ENCODE data around the gene OPN1LW.
"Not testable (repeated sequence)": the region's sequence is repeated elsewhere in the genome, so short reads cannot be mapped to it uniquely, and the experiment has no call there.

The OPN1LW gene

DNA sequence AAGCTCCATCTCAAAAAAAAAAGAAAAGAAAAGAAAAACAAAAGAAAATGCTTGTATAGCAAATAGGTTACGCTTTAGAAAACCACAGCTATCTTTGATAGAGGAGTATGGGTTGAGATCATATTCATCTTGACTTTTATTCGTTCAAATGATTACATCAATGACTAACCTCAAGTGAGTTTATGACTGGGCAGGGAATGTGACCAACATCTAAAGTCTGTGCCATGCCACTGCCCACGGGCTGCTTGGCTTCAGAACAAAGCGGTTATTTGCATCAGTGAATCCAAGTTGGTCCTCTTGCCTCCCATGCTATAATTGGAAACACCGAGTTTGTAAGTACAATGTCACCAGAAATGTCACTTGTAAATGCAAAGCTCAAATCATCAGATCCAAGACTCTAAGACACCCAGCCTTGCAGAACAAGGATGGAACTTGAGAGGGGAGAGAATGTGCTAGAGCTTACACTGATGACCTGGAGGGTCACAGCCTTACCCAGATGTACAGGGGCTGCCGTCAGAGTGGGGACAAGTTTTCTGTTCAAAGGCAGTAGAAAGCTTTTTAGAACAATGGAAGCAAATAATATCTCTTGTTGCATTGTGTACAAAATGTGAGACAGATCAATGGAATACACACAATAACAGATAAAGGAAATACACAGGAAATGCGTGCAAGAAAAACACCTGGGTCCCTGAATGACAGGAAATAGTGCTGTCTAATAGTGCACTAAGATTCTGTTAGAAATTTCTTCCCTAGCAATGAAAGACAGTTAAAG lies 8.4 kb upstream of the OPN1LW start:
- DNase-seq: no peak

DNA sequence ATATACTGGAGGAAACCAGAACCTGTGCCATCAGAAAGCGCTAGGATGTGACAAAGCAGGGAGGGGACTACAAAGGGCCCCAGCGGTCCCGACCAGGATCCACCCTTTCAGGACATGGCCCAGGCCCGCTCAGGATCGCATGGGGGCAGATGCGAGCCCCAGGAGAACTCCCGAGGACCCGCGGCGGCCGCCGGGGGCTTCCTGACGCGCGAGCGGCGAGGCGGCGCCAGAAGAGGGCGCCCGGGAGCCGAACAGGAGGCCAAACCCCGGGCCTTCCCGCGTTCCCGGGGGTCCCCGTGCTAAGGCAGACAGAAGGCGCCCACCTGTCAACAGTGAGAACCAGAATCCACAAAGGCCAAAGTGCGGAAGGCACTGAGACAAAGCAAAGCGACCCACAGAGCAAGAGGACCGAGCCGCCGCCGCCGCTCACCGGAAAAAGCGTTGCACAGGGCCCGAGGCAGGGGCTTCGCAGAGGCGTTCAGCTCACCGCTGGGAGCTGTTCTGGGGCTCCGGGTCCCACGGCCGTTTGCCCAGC lies 7.3 kb upstream of the OPN1LW start:
- peak; percentile 65 for DNase-seq

DNA sequence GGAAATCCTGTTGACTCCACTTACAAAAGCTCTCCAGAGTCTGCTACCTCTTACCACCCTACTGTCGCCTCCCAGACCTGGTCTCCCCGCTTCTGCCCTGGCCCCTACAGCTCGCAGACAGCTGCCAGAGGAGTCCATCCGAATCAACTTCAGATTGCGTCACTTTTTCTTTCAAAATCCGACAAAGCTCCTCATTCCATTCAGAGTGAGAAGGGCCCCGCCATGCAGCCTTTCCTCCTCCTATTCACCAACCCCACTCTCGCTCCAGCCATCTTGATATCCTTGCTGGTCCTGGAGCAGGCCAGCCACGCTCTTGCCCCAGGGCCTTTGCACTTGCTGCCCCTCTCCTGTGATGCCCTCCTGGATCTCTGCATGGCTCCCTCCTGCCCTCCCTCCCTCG lies 5.2 kb upstream of the OPN1LW start:
- no peak for DNase-seq

DNA sequence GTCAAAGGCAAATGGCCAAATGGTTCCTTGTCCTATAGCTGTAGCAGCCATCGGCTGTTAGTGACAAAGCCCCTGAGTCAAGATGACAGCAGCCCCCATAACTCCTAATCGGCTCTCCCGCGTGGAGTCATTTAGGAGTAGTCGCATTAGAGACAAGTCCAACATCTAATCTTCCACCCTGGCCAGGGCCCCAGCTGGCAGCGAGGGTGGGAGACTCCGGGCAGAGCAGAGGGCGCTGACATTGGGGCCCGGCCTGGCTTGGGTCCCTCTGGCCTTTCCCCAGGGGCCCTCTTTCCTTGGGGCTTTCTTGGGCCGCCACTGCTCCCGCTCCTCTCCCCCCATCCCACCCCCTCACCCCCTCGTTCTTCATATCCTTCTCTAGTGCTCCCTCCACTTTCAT lies 3.8 kb upstream of the OPN1LW start:
- no peak for DNase-seq

DNA sequence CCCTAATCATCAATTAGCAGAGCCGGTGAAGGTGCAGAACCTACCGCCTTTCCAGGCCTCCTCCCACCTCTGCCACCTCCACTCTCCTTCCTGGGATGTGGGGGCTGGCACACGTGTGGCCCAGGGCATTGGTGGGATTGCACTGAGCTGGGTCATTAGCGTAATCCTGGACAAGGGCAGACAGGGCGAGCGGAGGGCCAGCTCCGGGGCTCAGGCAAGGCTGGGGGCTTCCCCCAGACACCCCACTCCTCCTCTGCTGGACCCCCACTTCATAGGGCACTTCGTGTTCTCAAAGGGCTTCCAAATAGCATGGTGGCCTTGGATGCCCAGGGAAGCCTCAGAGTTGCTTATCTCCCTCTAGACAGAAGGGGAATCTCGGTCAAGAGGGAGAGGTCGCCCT lies 3.3 kb upstream of the OPN1LW start:
- no peak for DNase-seq

DNA sequence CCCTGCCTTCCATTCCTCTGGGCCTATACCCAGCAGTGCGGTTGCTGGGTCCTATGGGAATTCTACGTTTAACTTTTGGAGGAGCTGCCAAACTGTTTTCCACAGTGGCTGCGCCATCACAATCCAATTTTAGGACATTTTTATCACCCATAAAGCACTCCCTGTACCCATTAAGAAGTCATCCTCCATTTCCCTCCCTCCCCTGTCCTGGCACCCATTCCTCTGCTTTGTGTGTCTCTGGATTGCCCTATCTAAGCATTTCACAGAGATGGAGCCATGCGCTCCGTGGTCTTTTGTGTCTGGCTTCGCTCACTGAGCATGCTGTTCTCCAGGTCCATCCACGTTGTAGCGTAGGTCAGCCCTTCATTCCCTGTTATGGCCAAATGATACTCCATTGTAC lies 1.7 kb upstream of the OPN1LW start:
- no peak for DNase-seq

DNA sequence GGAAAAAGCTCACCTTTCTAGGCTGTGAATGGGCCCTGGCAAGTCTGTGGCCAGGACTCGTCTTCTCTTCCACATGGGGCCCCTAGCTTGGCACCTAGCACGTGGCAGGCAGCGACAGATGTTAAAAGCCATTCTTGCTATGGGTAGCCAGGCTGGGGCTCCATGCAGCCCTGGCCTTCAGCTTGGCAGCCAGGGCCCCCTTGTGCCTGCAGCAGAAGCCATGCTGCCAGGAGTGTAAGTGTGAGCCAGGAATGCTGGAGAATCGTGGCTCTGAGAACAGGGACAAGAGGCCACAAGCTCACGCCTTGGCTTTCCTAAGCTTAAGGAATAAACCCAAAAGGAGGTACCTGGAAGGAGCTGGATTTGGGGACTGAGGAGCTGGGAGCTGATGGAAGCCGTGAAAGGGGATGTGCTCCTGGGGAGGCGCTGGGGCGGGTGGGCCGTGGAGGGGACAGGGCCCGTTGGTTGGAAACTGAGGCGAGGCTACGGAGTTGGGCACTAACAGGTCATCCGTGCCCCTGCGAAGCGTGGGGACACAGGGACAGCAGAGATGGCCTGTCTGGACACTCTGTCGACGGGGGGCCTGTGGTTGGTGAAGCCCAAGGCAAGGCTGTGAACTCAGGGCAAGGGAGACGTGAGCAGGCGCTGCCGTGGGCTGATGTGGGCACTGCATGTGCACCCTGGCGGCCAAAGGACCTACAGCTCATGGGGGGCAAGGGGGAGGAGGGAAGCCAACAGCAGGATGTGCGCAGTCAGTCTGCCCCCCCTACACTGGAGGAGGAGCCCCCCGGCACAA lies 895 bp upstream of the OPN1LW start:
- no peak for DNase-seq

DNA sequence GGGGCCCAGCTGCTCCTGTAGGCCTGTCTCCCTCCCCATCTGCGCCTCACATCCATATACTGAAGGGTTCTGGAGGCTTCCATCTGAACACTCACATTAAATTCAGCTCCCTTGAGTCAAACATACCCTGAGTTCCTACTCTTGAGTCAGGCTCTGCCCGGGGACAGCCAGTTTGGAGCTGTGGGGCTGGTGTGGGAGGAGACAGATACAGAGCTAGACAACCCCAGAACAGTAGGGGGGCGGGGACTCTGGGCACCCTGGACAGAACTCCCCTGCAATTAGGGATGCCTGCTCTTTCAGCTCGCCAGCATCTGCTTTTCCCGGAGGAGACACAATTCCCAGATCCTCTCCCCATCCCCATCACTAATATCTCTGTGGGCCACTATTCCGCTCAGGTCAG lies 7.0 kb downstream of the OPN1LW start:
- not testable (repeated sequence) for DNase-seq

DNA sequence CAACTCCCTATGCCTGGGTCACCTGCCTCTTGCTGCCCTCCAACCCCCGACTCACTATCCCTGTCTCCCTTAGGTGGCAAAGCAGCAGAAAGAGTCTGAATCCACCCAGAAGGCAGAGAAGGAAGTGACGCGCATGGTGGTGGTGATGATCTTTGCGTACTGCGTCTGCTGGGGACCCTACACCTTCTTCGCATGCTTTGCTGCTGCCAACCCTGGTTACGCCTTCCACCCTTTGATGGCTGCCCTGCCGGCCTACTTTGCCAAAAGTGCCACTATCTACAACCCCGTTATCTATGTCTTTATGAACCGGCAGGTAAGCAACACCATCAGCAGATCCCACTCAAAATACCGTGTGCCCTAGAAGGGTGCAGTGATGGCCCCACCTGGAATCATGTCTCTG lies 12.2 kb downstream of the OPN1LW start:
- not testable (repeated sequence) for DNase-seq

DNA sequence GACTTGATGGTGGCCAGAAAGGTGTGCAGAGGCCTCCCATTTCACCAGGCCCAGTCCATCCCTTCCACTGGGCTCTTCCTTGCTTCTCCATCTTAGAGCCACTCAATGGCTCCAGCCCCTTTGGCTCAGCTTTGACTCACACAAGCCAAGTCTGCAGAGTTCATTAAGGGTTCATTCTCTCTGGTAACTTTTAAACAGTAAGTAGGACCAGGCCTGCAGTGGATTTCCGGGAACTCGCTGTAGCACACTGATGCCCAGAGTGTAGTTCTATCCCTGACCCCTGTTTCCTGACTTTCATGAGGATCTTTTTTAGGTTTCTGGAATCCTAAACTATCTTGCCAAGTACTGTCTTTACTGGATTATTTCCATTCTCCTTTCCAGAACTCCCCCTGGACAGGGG lies 13.2 kb downstream of the OPN1LW start:
- DNase-seq: not testable (repeated sequence)

DNA sequence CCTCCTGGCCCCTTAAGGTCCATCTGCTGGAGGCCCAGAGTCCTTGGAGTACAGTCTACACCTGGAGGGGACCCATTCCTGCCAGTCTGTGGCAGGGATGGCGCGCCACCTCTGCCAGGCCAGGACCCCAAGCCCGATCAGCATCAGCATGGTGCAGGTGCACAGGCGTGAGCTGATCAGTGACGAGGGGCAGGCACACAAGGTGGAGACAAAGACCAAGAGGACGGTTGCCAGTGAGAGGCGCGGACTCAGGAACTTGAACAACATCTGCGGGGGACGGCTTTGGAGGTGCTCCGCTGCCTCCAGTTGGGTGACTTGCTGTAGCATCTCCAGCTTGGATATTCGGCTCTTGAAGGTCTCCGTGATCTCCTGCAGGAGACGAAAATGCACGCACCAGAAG lies 15.3 kb downstream of the OPN1LW start:
- not testable (repeated sequence) for DNase-seq

DNA sequence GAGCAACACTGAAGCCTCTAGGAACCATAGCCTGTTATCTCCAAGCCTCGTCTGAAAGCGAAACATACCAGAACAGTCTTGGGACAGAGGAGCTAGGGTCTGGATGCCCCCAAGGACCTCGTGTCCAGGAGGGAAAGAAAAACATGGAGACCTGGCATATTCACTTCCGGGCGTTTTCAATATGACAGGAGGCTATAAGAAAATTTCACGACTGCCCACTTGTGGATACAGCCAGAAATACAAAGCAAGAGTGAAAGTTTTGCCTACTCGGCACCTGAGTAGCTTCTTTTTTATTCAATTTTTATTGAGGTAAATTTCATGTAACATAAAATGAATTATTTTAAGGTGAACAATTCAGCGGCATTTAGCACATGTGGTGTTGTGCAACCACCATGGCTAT lies 20.9 kb downstream of the OPN1LW start:
- DNase-seq: not testable (repeated sequence)

DNA sequence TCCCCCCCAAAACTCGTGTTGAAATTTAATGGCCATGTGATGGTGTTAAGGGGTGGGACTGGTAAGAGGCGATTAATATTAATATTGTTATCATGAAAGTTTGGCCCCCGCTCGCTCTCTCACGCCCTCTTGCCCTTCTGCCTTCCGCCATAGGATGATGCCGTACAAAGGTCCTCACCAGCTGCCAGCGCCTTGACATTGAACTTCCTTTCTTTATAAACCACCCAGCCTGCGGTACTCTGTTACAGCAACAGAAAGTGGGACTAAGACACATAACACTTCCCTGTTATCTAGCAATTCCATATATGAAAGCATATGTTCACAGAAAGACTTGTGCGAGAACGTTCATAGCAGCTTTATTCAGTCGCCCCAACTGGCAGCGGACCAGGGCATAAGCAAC lies 24.3 kb downstream of the OPN1LW start:
- DNase-seq: not testable (repeated sequence)

DNA sequence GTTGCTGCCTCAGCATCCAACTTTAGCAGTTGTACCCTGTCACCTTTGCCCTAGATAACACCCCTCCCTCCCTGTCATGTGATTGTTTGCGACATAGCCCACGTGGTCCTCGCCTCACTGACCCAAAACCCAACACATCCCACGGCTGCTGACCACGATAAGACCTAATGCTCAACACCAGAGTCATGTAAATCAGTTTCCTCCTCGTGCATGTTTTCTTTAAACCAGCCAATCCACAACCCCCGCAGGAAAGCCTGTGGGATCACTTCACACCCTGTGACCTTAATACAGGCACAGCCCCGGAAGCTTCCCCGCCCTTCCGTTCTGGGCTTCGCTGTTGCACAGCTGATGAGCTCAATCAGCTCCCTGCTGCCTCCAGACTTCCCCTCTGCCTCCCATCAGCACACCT lies 28.5 kb downstream of the OPN1LW start:
- not testable (repeated sequence) for DNase-seq

DNA sequence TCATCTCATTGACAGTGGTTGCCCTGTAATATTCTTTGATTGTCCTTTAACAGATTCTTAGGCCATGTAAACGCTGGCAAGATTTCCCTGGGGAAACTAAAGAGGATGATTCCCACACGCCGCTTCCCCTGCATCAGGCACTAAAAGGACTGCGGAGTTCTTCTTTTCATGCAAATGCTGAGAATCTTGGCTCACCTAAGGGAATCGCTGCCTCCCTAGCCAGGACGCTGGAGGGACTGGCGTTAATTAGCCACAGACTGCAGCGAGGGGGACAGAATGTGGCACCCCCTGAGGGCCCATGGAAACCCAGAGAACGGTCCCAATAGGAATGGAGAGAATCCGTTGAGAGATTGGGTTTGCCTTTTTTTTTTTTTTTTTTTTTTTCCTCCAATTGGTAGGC lies 30.3 kb downstream of the OPN1LW start:
- DNase-seq: not testable (repeated sequence)

DNA sequence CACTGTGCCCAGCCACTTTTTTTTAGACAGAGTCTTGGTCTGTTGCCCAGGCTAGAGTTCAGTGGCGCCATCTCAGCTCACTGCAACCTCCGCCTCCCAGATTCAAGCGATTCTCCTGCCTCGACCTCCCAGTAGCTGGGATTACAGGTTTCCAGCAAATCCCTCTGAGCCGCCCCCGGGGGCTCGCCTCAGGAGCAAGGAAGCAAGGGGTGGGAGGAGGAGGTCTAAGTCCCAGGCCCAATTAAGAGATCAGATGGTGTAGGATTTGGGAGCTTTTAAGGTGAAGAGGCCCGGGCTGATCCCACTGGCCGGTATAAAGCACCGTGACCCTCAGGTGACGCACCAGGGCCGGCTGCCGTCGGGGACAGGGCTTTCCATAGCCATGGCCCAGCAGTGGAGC lies 38.3 kb downstream of the OPN1LW start, which contains the start of gene OPN1MW:
Gene OPN1MW (plus strand): TSS at position 301 of the 400 bp plus-strand sequence. CDS start 82 bp downstream, at position 383.
- not testable (repeated sequence) for DNase-seq

DNA sequence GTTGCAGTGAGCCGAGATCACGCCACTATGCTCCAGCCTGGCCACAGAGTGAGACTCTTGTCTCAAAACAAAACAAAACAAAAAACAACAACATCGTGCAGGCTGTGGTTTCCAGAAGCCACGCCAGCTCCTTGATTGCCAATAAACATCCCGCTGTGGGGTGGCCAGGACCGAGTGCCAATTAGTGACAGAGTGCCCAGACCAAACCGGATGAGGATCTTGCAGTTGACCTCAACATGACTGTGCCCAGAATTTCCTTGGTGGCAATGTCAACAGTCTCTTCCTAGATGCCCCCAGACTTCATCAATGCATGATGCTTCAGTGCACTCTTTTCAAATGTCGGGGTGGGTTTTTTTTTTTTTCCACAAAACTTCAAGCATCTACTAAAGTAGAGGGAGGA lies 39.8 kb downstream of the OPN1LW start:
- not testable (repeated sequence) for DNase-seq

DNA sequence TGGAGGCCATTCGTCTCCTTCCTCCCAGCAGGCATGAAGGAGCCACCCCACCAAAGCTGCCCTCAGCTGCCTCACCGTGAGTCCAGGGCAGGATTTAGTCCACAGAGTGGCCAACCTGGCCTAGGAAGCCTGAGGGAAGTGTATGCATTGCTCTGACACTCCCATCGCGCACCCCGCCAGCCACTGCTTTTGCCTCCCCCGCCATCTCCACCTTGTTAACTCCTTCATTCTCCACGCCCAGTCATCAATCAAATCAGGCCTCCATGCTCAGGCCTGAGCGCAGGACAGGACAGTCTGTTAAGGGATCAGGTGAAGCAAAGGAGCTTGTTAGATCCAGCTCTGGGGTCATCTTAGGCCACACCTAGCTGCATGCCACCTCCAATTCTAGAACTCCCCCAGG lies 48.8 kb downstream of the OPN1LW start:
- DNase-seq: not testable (repeated sequence)

DNA sequence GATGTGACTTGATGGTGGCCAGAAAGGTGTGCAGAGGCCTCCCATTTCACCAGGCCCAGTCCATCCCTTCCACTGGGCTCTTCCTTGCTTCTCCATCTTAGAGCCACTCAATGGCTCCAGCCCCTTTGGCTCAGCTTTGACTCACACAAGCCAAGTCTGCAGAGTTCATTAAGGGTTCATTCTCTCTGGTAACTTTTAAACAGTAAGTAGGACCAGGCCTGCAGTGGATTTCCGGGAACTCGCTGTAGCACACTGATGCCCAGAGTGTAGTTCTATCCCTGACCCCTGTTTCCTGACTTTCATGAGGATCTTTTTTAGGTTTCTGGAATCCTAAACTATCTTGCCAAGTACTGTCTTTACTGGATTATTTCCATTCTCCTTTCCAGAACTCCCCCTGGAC lies 50.3 kb downstream of the OPN1LW start:
- not testable (repeated sequence) for DNase-seq

DNA sequence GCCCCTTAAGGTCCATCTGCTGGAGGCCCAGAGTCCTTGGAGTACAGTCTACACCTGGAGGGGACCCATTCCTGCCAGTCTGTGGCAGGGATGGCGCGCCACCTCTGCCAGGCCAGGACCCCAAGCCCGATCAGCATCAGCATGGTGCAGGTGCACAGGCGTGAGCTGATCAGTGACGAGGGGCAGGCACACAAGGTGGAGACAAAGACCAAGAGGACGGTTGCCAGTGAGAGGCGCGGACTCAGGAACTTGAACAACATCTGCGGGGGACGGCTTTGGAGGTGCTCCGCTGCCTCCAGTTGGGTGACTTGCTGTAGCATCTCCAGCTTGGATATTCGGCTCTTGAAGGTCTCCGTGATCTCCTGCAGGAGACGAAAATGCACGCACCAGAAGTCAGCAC lies 52.4 kb downstream of the OPN1LW start:
- not testable (repeated sequence) for DNase-seq

All from stimulated activated CD4-positive, alpha-beta T cell treated with anti-CD3 and anti-CD28 coated beads, Interleukin-12 subunit alpha, Interleukin-12 subunit beta, amount 100 ng/mL, for 4 hours (primary cell).